HG02763 (cell line): ENCODE results near the gene JOSD2.

Experiments used
- ATAC-seq: cut with Tn5 transposase; IDR thresholded peaks from one replicate; pipeline ENCODE4 v1.9.1; 2021; ENCODE audit warnings: mild to moderate bottlenecking, moderate library complexity; ENCODE audit not compliant: unreplicated experiment

The JOSD2 gene

DNA sequence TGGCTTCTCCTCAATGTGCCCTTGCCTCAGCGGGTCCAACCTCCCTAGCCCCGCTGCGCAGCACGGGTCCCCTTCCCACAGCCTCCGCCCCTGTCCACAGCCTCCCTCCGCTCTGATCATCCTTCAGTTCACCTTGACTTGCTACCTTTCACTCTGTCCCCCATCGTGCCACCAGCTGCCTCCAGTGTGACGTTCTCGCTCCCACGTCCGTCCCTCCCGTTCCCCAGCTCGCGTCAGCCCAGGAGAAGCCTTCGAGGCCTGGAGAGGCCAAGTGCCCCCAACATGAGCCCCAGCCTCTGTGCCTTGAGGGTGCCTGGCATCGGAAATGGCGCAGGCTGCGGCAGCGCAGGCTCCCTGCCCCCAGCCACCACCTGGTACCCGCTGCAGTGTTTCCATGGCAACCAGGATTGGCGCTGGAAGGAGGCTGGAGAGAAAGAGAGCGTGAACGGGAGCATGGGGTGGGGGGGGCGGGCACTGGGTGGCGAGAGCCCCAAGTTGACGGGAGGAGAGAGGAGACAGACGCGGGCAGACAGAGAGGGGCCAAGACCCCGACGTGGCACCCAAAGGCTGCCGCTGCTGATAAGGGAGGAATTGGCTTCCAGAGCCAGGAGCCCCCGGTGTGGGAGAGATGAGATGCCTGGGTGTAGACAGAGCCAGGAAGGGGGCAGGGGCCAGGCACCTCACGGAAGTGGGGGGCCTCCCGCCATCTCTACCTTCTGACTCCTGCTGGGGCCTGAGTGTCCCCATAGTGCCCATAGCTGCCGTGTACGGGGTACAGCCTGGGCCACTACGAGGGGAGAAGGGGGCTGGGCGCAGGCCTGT is 3.6 kb upstream of the JOSD2 start:
- no peak for ATAC-seq

DNA sequence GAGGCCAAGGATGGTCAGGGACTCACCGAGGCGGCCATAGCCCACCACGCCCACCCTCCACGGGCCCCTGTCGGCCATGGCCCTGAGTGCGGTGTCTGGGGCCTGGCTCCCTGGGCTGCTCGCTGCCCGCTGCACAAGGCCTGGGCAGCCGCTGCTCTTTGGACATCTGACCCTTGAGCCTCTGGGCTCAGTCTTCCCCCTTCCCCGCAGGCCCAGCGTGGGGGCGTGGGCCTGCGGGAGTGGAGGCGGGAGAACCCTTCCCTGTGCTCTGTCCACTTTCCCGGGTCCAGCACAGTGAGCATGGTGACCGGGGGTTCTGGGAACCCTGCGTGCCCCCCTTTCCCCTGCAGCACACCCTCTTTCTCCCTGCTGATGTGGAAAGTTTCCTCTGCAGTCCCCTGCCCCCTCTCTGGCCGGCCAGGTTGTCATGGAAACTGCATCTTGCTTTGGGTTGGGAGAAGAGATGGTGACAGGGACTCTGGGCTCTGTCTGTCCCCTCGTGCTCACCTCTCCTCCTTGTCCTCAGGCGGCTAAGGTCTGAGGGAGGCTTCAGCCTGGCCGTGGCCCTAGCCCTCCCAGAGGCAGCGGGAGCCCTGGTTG is 2.9 kb upstream of the JOSD2 start, which contains the start of gene ASPDH:
Gene ASPDH, minus strand, starts transcription at position 168 of the 600 bp plus-strand sequence. Its CDS starts 90 bp downstream, at position 78.
- ATAC-seq = no peak

DNA sequence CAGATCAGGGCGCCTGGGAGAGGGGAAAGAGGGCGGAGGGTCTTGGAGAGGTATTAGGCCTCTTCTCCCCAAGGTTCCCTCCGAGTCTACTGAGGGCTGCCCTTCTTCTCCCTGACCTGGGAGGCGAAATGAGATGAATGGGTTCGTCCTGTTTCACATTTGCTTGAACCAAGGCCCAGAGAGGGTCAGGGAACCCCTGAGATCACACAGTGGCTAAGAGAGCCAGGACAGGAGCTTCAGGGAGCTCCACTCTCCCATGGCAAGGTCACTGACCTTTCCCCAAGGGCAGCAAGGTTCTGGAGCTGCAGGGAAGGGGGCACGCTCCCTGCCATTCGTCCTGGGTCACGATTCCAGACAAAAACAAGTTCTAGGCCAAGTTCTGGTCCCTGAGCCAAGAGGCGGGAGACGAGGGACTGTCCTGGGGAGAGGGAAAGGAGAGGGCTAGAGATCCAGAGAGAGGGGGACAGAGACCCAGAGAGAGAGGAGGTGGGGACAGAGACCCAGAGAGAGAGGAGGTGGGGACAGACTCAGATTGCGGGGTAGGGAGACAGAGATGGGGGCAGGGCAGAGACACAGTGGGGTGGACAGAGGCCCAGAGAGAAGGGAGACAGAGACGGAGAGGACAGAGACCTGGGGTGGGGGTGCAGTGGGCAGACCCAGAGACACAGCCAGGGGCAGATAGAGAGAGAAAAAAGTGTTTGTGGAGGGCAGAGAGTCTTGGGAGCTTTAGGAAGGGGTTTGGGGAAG is 2.2 kb upstream of the JOSD2 start:
- no peak for ATAC-seq

DNA sequence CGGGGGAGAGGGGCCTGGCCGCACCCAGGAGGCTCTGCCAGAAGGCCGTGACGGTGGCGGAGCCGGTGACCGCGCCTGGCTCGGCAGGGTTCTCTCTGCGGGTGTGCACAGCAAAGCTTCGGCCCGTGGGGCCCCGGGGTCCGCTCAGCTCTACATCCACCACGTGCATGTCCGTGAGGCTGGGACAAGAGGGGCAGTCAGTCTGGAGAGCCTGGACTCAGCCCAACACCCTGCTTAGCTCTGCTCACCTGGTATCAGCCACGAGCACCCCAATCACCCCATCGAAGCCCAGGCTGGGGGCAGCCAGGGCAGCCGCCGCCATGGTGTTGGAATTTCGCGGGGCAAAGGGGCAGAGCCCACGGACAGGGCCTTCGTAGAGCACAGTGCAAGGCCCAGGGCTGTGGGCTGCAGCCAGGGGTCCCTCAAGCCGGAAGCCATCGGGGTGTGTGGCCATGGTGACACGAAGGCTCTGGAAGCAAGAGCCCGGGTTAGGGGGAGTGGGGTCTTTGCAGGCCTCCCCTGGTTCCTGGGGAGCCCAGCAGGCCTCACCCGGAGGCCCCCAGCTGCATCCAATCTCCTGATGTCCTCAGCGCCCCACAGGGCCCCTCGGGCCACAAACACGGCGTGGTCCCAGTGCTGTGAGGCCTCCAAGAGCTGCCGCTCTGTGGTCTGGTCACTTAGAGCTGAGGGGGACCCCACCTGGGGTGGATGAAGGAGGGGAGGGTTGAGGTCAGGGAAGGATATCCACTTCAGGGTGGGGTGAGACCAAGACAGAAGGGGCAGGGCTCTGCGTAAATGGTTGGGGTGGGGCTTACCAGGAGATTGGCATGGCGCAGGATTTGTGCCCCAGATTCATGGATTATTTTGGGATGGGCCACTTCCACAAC is 1.4 kb upstream of the JOSD2 start:
- ATAC-seq = no peak

DNA sequence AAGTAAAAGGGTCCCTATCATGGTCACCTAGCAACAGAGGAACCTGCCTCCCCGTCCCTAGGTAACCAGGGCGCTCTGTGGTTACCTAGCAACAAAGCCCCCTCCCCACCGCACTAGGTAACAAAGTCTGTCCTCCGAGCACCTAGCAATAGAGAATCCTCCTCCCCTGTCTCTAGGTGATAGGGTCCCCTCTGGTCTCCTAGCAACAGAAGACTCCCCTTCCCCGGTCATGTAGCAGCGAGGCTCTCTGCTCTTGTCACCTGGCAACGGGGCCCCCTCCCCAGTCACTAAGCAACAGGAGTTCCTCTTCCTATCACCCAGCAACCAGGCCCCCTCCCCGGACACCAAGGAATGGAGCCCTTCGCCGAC is 307 bp downstream of the JOSD2 start:
- no peak for ATAC-seq

DNA sequence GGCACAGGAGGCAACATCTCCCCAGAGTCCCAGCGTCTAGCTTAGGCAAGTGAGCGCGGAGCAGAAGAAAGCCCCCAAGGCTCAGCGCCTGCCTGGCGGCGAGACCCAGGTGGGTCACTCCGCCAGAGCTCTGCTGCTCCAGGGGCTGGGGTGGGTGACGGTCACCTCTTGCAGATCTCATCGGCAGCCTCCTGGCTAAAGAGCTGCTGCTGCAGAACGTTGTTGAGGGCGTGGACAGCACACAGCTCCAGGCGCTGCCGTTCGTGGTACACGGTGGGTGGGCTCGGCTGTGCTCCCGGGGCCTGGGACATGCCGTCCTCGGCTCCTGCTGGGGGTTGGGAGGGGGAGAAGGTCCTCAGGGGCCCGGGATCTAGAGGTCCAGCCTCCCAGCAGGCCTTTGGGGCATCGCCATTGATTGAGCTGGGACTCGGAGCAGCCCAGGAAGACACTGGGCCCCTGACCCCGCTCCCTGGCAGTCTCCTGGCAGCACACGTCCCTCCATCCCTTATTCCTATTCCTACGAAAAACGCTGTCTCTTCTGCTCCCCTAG is 795 bp downstream of the JOSD2 start:
- no peak for ATAC-seq

DNA sequence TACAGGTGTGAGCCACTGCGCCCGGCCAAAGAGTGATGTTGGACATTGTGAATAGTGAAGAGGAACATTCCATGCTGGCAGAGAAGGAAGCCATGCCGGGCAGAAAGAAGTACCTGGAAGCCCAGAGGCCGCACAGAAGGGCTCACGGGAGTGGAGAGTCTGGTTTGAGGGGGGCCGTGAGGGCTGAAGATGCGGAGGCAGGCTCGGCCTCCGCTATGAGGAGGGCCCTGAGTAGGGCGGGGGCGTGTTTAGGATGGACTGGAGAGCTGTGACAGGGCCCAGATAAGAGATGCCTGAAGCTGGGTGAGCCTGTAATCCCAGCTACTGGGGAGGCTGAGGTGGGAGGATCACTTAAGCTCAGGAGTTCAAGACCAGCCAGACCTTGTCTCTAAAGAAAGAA is 1.6 kb downstream of the JOSD2 start:
- ATAC-seq = no peak

DNA sequence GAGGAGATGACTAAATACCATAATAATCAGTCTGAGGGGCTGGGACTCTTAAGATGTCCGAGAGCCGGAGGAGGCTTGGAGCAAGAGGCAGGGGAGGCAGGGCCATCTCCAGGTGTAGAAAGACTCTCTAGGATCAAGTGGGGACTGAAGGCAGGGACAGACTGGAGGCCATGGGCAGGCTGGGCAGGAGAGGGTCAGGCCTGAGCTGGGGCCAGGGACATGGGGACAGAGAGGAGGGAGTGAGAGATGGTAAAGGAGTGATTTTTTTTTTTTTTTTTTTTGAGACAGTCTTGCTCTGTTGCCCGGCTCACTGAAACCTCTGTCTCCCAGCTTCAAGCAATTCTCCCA is 2.2 kb downstream of the JOSD2 start:
- ATAC-seq = no peak

DNA sequence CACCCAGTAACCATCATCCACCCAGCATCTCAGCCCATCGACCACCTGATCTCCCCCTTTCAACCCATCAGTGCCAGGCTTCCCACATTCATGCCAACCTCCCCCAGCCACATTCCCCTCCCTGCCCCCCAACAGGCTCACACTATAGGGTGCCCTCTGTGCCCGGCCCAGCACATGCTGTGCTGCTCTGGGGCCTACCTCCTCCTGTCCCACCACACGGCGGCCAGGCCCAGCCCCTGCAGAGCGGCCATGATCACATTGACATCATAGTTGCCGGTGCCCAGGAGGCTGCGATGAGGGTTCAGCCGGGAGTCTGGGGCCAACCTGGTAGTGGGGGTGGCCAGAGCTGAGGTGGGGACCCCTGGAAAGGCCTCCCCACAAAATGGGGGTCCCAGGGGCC is 3.6 kb downstream of the JOSD2 start:
- ATAC-seq = no peak

DNA sequence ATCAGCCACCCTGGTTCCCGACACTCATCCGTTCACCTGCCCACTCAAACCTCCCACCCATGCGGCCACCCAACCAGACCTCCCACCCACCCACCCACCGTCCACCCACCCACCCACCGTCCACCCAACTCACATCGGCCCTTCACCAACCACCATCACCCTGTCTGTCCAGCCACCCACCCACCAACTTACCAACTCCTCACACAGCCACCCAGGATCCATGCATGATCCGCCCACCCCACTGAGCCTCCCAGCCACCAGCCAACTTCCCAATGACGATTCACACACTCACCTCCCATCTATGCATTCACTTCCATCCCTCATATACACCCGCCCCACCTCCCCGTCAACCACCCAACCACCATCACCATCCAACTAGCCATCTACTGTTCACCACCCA is 4.3 kb downstream of the JOSD2 start:
- ATAC-seq = no peak

DNA sequence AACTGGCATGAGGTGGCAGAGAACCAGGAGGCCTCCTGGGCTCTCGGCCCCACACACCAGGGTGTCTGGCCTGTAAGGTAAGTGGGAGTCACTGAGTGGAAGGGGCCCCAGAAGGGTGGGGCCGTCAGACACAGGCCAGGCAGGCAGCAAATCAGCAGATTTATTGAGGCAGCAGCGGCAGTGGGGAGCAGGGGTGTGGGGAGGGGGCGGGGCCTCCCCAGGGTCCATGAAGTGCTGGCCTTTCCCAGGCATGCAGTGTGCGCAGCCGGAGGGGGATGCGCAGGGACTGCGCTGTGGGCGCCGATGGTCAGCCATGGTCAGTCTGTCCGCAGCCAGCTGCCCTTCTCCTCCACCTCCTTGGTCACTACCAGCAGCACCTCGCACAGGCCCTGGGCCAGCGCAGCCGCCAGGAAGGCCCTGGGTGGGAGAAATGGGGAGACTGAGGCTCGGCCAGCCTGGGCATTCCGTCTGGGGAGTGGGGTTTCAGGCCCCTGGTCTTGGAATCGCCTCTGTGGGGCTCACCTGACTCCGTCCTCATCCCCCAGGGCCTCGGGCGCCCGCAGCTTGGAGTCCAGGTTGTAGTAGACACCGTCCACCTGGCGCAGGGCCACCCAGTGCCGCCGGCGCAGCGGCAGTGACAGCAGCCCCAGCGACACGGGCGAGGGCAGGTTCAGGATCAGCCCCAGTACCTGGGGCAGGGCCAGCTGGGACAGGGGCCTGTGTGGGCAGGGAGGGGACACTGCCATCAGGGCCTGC is 5.0 kb downstream of the JOSD2 start:
- ATAC-seq = no peak

DNA sequence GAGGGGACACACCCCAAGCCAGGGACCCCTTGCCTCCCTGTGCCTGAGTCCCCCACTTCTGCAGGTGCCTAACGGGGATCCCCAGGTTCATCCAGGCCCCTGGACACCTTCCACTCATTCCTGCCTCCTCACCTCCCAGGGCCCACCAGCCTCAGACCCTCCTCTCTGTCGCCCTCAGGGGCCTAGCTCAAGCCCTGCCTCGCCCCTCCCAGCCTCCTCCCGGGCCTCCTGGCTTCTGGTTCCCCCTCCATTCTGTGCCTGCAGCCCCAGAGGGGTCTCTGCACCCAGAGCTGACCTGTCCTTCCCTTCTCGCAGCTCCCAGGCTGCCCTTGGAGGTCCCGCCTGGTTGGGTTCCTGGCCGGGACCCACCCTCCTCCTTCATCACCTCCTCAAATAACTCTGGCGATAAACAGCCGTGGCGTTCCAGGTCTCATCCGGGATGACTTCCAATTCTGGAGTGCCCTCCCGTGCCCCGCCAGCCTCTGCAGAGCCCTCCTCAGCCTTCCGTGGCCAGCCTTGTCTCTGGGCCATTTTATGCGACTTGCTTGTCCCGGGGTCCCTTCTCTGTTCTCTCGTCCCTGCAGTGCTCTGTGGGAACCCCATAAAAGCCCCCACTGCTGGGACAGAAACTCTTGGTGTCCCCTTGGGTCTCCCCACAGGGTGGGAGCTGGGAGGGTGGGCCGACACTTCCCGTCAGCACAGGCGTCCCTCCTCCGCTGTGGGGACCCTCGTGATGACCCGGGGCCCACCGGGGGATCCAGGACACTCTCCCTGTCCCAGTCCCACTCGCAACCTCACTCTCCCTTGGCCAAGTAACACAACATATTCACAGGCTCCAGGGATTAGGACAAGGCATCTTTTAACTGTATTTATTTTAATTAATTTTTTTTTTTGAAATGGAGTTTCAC is 9.2 kb downstream of the JOSD2 start:
- ATAC-seq = no peak

DNA sequence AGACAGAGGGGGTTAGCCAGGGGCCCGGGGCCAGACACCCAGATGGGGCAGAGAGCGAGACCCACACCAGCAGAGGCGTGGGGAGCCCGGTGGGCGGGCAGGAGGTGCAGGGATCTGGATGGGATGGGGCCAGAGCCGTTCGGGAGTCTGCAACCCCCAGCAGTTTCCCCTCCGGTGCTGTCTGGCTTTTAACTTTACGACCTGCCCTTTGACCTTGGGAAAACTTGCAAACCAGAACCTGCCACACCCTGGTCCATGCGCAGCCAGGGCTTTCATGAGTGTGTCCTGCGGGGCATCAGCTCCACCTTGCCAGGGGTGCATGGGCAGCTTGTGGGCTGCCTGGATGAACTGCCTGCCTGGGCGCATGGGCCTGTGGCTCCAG is 9.8 kb downstream of the JOSD2 start:
- ATAC-seq = no peak

DNA sequence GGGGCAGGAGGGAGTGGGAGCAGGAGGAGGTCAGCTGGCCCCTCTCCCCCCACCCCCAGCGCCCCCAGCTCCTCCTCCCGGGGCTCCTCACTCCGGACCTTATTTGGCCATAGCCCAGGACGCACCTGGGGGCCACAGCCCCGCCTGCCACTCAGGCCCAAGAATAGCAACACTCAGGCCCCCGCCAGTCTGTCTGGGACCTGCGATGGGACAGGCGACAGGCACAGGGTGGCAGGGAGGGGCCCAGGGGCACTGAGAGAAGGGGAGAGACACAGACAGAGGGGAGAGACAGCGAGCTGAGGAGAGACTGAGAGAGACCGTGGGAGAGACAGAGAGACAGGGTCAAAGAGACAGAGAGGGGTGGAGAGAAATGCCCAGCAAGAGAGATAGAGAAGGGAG is 10.2 kb downstream of the JOSD2 start:
- no peak for ATAC-seq

DNA sequence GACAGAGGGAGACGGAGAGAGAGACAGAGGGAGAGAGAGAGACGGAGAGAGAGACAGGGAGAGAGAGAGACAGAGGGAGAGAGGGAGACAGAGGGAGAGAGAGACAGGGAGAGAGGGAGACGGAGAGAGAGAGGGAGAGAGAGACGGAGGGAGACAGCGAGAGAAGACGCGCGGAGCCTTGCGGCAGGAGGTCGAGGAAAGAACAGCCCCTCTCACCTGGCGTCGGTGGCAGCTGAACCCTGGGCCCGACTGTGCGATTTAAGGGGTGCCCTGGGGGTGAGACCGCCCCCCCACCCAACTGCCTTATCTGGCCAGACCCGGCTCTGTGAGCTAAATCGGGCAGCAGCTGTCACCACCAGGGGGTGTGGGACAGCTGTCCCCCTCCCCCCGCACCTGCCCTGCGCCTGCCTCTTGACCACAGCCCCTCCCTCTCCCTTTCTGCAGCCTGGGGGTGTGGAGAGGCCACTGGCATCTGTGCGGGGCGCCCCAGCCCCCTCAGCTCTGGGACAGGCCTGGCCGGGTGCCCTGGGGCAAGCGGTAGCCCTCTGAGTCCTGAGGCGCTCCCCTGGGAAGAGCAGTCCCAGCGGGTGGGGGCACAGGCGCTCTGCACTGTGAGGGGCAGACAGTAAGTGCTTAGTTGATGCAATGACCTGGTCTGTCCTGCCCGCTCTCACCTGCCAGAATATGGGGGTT is 10.8 kb downstream of the JOSD2 start:
- ATAC-seq = no peak

DNA sequence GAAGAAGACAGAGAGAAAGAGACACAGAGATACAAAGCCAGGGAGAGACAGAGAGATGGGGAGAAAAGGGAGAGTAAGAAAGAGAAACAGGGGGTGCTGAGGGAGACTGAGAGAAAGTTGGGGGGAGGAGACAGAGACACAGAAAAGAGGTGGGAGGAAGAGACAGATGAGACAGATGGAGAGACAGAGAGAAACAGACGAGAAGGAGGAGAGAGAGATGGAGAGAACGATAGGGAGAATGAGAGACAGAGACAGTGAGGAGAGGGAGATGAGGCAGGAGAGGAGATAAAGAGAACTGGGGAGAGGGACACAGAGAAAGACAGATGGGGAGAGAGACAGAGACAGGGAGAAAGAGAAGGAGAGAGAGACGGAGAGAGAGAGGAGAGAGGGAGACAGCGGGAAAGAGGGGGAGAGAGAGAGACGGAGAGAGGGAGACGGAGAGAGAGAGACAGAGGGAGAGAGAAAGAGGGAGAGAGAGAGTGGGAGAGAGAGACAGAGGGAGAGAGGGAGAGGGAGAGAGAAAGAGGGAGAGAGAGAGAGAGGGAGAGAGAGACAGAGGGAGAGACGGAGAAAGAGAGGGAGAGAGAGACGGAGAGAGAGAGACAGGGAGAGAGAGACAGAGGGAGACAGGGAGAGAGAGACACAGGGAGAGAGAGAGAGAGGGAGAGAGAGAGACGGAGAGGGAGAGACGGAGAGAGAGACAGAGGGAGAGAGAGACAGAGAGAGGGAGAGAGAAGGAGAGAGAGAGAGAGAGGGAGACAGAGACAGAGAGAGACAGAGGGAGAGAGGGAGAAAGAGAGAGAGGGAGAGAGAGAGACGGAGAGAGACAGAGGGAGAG is 12.6 kb downstream of the JOSD2 start:
- ATAC-seq = no peak

DNA sequence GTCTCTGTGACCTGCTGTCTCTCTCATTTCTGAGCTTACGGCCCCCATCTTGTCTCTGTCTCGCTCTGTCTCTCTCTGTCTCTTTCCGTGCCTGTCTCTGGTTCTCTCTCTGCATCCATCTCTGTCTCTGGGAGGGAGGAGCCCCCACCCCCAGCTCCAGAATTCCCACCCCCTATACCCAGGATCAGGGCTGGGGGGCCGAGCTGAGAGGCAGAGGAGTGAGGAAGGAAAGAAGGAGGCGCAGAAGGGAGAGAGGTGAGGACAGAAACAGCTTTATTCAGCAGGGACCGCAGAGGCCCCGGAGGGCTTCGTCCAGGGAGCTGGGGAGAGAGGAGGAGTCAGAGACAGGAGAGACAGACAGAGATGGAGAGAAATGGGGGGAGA is 14.0 kb downstream of the JOSD2 start:
- no peak for ATAC-seq
